Brain microvascular endothelial cell (primary cell): ENCODE results near the gene SBDS.
"Not testable (repeated sequence)": the region's sequence is repeated elsewhere in the genome, so short reads cannot be mapped to it uniquely, and the experiment has no call there.

ENCODE experiments used
- DNase-seq: peaks from one replicate; pipeline ENCODE4 v3.0.0-alpha.2; 2020
- H3K27ac ChIP-seq: fragments of 250-450 bp; sonication (Bioruptor Pico); 2 replicates; pipeline ENCODE4 v1.5.1; 2020; ENCODE audit warnings: mild to moderate bottlenecking, moderate library complexity
- H3K27me3 ChIP-seq: fragments of 250-450 bp; sonication (Bioruptor Pico); replicated peaks from 2 replicates; pipeline ENCODE4 v1.5.1; 2020; ENCODE audit warnings: mild to moderate bottlenecking
- H3K36me3 ChIP-seq: fragments of 250-450 bp; sonication (Bioruptor Pico); replicated peaks from 2 replicates; pipeline ENCODE4 v1.5.1; 2020; ENCODE audit warnings: mild to moderate bottlenecking
- H3K4me3 ChIP-seq: 2 replicates; pipeline ENCODE4 v1.5.1; 2011; ENCODE audit warnings: low read depth, mild to moderate bottlenecking, control low read depth, low read length, moderate library complexity
- in situ Hi-C: cut with HindIII; loops from 2 replicates; pipeline ENCODE4 v1.10.0; 2017; ENCODE audit warnings: low sequenced_read_pairs, low pct_ligation_motif_present
- TF ChIP-seq, protein P1 (sequence below): IDR thresholded peaks from 2 replicates; pipeline ENCODE4 v1.5.1; 2011; ENCODE audit warnings: low read depth, mild to moderate bottlenecking, moderate library complexity, low read length, control low read depth, inconsistent platforms; ENCODE audit errors: missing control alignments

The SBDS gene

DNA sequence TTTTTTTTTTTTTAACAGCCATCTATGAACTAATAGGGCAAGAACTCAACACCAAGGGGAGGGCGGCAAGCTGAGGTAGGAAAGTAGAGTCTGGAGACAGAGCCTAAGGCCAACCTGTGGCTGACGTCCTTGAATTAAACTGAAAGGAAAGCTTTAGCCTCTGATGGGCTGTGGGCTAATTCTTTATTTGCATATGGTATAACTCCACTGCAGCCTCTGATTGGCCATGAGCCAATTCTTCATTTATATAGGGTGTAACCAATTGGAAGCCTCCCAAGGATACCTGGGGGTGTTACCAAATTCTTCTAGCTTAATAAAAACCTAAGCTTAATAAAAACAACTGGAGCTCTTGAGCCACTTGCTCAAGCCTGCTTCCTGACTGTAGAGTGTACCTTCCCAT, 11.6 kb upstream of the SBDS start:
- DNase-seq, result no peak
- in situ Hi-C loops, result no loop called here
- H3K4me3 ChIP-seq, result no peak overlapping the region
- no peaks in the 10 kb centered on the region for H3K27me3 ChIP-seq
- H3K36me3 ChIP-seq, result peaks cover 5% of the 10 kb centered on the region
- no peak overlapping the region for H3K27ac ChIP-seq
- TF ChIP-seq, protein P1, sequence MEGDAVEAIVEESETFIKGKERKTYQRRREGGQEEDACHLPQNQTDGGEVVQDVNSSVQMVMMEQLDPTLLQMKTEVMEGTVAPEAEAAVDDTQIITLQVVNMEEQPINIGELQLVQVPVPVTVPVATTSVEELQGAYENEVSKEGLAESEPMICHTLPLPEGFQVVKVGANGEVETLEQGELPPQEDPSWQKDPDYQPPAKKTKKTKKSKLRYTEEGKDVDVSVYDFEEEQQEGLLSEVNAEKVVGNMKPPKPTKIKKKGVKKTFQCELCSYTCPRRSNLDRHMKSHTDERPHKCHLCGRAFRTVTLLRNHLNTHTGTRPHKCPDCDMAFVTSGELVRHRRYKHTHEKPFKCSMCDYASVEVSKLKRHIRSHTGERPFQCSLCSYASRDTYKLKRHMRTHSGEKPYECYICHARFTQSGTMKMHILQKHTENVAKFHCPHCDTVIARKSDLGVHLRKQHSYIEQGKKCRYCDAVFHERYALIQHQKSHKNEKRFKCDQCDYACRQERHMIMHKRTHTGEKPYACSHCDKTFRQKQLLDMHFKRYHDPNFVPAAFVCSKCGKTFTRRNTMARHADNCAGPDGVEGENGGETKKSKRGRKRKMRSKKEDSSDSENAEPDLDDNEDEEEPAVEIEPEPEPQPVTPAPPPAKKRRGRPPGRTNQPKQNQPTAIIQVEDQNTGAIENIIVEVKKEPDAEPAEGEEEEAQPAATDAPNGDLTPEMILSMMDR, result no peak

DNA sequence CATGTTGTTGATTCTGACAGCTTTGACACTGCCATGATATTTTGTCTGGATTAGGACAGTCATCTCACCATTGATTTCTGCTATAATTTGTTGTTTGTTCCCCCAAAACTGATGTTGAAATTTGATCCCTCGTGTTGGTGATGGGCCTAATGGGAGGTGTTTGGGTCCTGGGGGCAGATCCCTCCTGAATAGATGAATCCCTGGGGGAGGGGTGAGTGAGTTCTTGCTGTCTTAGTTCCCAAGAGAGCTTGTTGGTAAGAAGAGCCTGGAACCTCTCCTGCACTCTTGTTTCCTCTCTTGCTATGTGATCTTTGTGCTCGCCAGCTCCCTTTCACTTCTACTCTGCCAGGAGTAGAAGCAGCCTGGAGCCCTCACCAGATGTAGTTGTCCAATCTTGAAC, 8.8 kb upstream of the SBDS start:
- H3K36me3 ChIP-seq, H3K4me3 ChIP-seq, in situ Hi-C loops, H3K27ac ChIP-seq, H3K27me3 ChIP-seq, DNase-seq: not testable (repeated sequence)

DNA sequence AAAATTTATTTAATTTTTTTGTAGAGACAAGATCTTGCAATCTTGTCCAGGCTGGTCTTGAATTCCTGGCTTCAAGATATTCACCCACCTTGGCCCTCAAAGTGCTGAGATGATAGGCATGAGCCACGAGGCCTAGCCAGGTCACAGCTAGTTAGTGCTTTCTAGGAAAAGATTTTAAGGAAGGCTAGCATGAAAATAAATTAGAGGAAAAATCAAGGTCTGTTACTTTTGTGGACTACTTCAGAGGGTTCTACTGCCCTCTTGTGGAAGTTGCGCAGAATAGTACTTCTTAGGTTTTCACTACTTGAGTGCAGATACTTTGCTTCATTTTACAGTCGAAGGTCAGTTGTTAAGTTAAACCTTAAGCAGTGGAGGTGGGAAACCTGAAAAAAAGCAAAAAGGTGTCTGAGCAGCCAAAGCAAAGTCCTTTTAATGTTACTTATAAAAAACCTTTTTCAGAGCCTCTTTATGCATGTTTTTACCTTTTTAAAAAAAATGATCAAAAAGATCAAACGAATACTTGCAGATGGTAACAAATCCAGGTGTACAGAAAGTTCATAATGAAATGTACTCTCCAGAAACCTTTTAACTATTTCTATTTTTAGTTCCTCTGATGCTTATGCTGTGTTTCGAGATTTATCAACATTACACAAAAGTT, 5.3 kb upstream of the SBDS start:
- TF ChIP-seq, protein P1, result peak; percentile 13
- H3K36me3 ChIP-seq, H3K4me3 ChIP-seq, H3K27me3 ChIP-seq, DNase-seq, H3K27ac ChIP-seq, in situ Hi-C loops: not testable (repeated sequence)

DNA sequence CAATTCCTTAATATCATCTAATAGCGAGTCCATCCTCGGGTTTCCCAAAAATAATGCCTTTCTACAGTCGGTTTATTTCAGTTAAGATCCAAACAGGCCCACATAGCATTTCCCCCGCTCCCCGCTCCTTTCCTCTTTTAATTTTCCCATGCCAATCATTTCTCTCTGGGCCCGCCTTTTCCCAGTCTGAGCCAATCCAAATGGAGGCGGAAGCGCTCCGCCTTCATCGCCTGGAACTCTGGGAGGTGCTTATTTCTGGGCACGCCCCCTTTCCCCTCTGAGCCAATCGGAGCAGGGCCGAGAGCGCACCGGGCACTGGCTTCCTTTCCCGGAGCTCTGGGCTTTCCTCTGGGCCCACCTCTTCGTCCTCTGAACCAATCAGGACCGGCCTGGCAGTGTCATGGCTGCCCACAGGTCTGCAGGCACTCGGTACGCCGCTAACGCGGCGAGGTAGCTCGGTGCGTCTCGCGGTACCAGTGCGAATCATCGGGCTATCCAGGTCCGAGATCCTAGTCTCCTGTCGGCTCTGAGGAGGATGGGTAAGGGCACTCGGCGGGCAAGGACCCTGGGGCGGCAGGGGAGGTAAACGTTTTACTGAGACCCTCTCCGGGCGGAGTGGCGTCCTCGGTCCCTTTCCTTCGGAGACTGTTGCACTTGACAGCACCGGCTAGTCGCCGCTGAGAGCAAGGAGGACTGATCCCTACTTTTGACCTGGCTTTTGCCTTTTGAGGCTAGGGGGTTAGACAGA, 1.2 kb upstream of the SBDS start, which contains the start of gene TYW1:
Gene TYW1 (plus strand): TSS at position 390 of the 748 bp plus-strand sequence. CDS start 146 bp downstream, at position 536.
- H3K4me3 ChIP-seq, result peak within 1 kb of the TSS; percentile 80
- H3K36me3 ChIP-seq, result peaks cover 11% of the 10 kb centered on the region
- H3K27me3 ChIP-seq, in situ Hi-C loops: not testable (repeated sequence)
- DNase-seq, result peak; percentile 99
- H3K27ac ChIP-seq, result peak within 1 kb of the TSS; percentile 60

DNA sequence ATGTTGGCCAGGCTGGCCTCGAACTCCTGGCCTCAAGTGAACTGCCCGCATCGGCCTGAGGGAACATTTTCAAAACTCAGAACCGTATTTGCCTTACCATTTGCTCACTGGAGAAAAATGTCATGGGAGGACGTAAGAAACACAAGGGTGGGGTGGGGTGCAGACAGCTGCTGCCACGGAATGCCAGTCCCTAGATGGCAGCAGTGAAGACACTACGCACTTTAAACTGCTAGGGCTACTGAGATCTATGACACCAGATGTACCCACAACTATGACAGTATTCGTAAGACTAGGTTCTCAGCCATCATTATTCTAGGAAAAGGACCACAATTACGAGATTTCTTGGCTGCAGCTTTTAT, 716 bp downstream of the SBDS start:
- H3K27ac ChIP-seq, result peak overlapping the region; percentile 92
- H3K27me3 ChIP-seq, in situ Hi-C loops: not testable (repeated sequence)
- H3K4me3 ChIP-seq, result peak overlapping the region; percentile 71
- TF ChIP-seq, protein P1, result peak; percentile 47
- peak; percentile 86 for DNase-seq
- H3K36me3 ChIP-seq, result peaks cover 19% of the 10 kb centered on the region

DNA sequence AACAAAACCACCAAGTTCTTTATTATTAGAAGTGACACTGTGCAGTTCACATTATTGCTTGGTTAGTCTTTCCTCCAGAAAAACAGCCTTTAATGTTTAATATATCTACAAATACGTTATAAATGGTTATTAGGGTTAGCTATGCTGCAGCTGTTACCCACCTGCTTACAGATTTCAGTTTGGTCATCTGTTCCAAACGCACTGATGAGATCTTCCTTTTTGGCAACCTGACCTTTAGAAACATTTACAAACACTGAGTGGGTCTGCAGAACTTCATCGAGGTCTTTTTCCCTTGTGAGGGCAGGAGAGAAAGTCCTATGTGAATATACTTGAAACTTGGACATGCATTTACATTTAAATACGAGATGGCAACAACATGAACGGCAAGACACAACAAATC, 1.3 kb downstream of the SBDS start:
- DNase-seq, H3K27me3 ChIP-seq, in situ Hi-C loops: not testable (repeated sequence)
- H3K27ac ChIP-seq, result peak overlapping the region; percentile 92
- peaks cover 22% of the 10 kb centered on the region for H3K36me3 ChIP-seq
- H3K4me3 ChIP-seq, result peak overlapping the region; percentile 71

DNA sequence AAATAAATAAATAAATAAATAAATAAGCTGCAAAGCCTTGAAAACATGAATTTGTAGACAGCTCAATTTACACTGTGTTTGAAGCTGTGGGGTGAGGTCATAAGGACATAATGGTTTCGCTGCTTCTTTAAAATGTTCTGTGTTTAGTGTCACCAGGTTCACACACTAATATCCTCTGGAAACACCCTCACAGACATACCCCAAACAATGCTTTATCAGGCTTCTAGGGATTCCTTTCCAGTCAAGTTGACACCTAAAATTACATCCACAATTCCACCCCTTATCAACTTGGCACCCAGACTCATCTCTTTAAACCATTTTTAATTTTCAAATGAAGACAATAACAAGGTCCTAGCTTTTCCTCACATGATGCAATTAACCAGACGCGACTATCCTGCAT, 5.8 kb downstream of the SBDS start:
- H3K27ac ChIP-seq, in situ Hi-C loops, H3K4me3 ChIP-seq, DNase-seq, H3K27me3 ChIP-seq: not testable (repeated sequence)
- H3K36me3 ChIP-seq, result peaks cover 35% of the 10 kb centered on the region

DNA sequence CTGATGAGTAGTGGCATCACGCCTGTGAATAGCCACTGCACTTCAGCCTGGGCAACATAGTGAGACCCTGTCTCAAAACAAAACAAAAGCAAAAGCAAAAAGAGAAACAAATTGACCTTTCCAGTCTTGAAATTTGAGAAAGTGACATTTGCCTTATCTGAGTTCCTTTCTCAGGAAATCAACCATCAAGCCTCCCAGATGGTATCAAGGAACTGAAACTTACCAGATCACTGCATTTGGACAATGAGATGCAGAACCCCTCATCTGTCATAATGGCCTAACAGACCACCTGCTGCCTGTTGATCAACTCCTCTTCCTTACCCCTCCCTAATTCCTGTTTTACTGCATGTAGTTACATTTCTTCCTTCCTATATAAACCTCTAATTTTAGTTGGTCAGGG, 15.1 kb downstream of the SBDS start:
- in situ Hi-C loops, result not testable (repeated sequence)

DNA sequence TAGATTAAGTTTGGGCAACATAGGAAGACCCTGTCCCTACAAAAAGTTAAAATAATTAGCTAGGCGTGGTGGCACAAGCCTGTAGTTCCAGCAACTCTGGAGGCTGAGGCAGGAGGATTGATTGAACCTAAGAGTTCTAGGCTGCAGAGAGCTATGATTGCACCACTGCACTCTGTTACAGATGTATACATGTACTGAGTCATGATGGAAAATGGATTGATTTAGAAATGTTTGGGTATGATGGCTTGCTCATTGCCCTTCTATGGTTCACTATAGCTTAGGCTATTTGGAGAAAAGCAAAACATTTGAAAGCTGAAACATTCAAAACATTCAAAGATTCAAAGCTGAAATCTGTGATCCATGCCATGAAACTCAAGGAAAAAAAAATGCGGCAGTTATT, 16.4 kb downstream of the SBDS start:
- H3K27ac ChIP-seq, H3K27me3 ChIP-seq, DNase-seq, H3K4me3 ChIP-seq, H3K36me3 ChIP-seq, in situ Hi-C loops: not testable (repeated sequence)

More for the DNA sequence above, 15.1 kb downstream of the SBDS start:
- not testable (repeated sequence) for H3K4me3 ChIP-seq, H3K27ac ChIP-seq, H3K36me3 ChIP-seq, DNase-seq, H3K27me3 ChIP-seq

DNA sequence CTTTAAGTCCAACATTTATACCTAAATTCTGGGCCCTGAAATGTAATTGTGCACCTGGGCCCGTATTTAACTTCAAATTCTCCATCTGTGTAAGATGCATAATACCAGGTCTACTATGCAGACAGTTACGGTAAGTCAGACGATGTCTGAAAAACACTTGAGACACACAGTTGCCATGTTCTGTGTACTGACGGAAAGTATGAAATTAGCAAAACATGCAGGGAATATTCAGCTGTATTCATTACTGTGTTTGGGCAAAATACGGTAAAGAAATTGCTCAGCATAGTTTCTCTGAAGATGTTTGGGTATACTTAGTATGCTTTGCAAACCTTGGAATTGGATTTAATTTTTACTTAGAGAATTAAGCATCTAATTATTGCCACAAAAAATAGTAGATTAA, 17.1 kb downstream of the SBDS start:
- in situ Hi-C loops, H3K4me3 ChIP-seq, H3K27me3 ChIP-seq: not testable (repeated sequence)

More for the DNA sequence above, 17.1 kb downstream of the SBDS start:
- not testable (repeated sequence) for DNase-seq, H3K36me3 ChIP-seq, H3K27ac ChIP-seq
